ENCODE measurements around the gene PILRA.
A peak's percentile ranks its signal among the peaks of the same experiment; 100 is the strongest.

Gene PILRA

GRCh38 chr7:100413889-100414288 lies 40.6 kb downstream of the PILRA start:
- no peak for DNase-seq

GRCh38 chr7:100415448-100415847 lies 42.2 kb downstream of the PILRA start:
- no peak for DNase-seq

- DNase-seq = no peak
Measured at GRCh38 chr7:100418930-100419659, 45.8 kb downstream of the PILRA start.

GRCh38 chr7:100419660-100420226 lies 46.5 kb downstream of the PILRA start:
- DNase-seq = no peak

GRCh38 chr7:100423315-100423714 lies 50.0 kb downstream of the PILRA start:
- DNase-seq = no peak

- no peak for DNase-seq
Measured at GRCh38 chr7:100425347-100425746, 52.1 kb downstream of the PILRA start.

GRCh38 chr7:100426516-100426915 lies 53.2 kb downstream of the PILRA start:
- DNase-seq = no peak

- no peak for DNase-seq
Measured at GRCh38 chr7:100427762-100428198, 54.5 kb downstream of the PILRA start.

- peak; percentile 98 for DNase-seq
Measured at GRCh38 chr7:100428199-100428966, 55.1 kb downstream of the PILRA start, which contains the start of gene ZCWPW1. Gene ZCWPW1 (minus strand): TSS chr7:100428703. CDS start chr7:100420649, 8,054 bp downstream.

- peak; percentile 100 for DNase-seq
Measured at GRCh38 chr7:100428967-100429636, 55.8 kb downstream of the PILRA start.

- peak; percentile 98 for DNase-seq
Measured at GRCh38 chr7:100429637-100430492, 56.6 kb downstream of the PILRA start, which contains the start of gene MEPCE. Gene MEPCE (plus strand): TSS chr7:100429831. CDS start chr7:100430019, 188 bp downstream.

GRCh38 chr7:100430493-100431285 lies 57.4 kb downstream of the PILRA start:
- peak; percentile 81 for DNase-seq

- DNase-seq = no peak
Measured at GRCh38 chr7:100431286-100431735, 58.0 kb downstream of the PILRA start.

GRCh38 chr7:100432053-100432452 lies 58.8 kb downstream of the PILRA start:
- DNase-seq = no peak

GRCh38 chr7:100432621-100433275 lies 59.5 kb downstream of the PILRA start:
- no peak for DNase-seq

GRCh38 chr7:100433276-100433591 lies 59.9 kb downstream of the PILRA start:
- DNase-seq = no peak

GRCh38 chr7:100433592-100434296 lies 60.5 kb downstream of the PILRA start:
- no peak for DNase-seq

GRCh38 chr7:100434297-100435144 lies 61.2 kb downstream of the PILRA start:
- DNase-seq = no peak
